ENCODE results near the gene LYPD6B. TPM values are rescaled to one million over a fixed set of nuclear protein-coding genes. Genes with fewer than 3 reads are reported as not detected.

The LYPD6B gene
- total and polyA plus RNA-seq, 2 donors (not counting 3 experiments of a cell fraction or from before 2014, with no cell fraction given) = not detected

DNA sequence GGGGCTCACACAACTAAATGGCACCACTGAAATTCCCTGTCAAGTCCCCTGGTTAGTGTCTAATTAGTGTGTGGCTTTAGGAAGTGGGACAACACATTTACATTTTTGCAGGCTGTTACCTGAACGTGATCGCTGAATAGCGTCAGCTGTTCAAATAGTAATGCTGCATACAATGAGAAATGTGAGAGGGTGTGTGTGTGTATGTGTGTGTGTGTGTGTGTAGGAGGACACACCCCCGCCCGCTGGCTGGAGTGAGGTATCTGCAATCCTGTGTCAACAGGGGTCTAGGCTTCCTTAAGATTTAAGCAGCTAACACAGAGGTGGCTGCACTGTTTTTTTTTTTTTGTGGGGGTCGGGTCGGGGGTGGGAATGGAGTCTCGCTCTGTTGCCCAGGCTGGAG lies 4.8 kb upstream of the LYPD6B start:
- TF ChIP-seq POLR2A (IDR thresholded peaks at IDR 0.05; ENCODE audit: low read depth, low read length) (no peak), GATA2 (IDR thresholded peaks at IDR 0.05; ENCODE audit: insufficient read depth, insufficient read length, low read depth, low read length) (no peak), POLR2AphosphoS5 (IDR thresholded peaks at IDR 0.05; ENCODE audit: insufficient read depth, low read depth, low read length) (no peak), JUN (IDR thresholded peaks at IDR 0.05; ENCODE audit: borderline replicate concordance, insufficient read depth, insufficient read length, low read depth) (no peak), EZH2 (IDR thresholded peaks at IDR 0.05; ENCODE audit: borderline replicate concordance, low read depth, low read length, severe bottlenecking) (no peak), FOS (IDR thresholded peaks at IDR 0.05; ENCODE audit: borderline replicate concordance, insufficient read depth, low read length) (no peak), MYC (IDR thresholded peaks at IDR 0.05; ENCODE audit: low read depth, low read length) (no peak)
- TF ChIP-seq, protein P1, sequence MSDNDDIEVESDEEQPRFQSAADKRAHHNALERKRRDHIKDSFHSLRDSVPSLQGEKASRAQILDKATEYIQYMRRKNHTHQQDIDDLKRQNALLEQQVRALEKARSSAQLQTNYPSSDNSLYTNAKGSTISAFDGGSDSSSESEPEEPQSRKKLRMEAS (IDR thresholded peaks at IDR 0.05; ENCODE audit: insufficient read depth, insufficient read length) = no peak
- TF ChIP-seq, protein P2, sequence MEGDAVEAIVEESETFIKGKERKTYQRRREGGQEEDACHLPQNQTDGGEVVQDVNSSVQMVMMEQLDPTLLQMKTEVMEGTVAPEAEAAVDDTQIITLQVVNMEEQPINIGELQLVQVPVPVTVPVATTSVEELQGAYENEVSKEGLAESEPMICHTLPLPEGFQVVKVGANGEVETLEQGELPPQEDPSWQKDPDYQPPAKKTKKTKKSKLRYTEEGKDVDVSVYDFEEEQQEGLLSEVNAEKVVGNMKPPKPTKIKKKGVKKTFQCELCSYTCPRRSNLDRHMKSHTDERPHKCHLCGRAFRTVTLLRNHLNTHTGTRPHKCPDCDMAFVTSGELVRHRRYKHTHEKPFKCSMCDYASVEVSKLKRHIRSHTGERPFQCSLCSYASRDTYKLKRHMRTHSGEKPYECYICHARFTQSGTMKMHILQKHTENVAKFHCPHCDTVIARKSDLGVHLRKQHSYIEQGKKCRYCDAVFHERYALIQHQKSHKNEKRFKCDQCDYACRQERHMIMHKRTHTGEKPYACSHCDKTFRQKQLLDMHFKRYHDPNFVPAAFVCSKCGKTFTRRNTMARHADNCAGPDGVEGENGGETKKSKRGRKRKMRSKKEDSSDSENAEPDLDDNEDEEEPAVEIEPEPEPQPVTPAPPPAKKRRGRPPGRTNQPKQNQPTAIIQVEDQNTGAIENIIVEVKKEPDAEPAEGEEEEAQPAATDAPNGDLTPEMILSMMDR (IDR thresholded peaks at IDR 0.05; ENCODE audit: extremely low read depth in 1 of 2, insufficient read depth in 1 of 2, low read depth in 1 of 2, low read length in 2 of 2) = no peak
- no peaks in the 10 kb centered on the region for H3K36me3 ChIP-seq (ENCODE audit: control insufficient read depth in 2 of 2, extremely low read depth in 1 of 2, insufficient read depth in 2 of 2, low read length in 2 of 2)
- POLR2A ChIA-PET = no interaction called here
- H3K9me3 ChIP-seq (replicated peaks; ENCODE audit: control insufficient read depth, insufficient read depth, low read length) = no peaks in the 10 kb centered on the region
- no peaks in the 10 kb centered on the region for H3K79me2 ChIP-seq (ENCODE audit: control insufficient read depth, insufficient read depth, low read length)
- peaks cover 12 to 13% of the 10 kb centered on the region in 2 experiments for H3K27me3 ChIP-seq (ENCODE audit: control insufficient read depth in 2 of 2, insufficient read depth in 2 of 2, low read length in 2 of 2)
- H3K9ac ChIP-seq (replicated peaks; ENCODE audit: extremely low read depth, insufficient read depth, low read length) = no peak overlapping the region
- CTCF ChIA-PET = interaction anchor here (0.9 to 9.3 kb wide), 2 partner anchors 17 to 528 kb away, joined by 3 to 58 read pairs; no protein-coding TSS in a partner anchor
- H3K4me2 ChIP-seq (ENCODE audit: insufficient read depth, low read length) = no peak overlapping the region
- H3K9me1 ChIP-seq (replicated peaks; ENCODE audit: control insufficient read depth, extremely low read depth, insufficient read depth, low read length) = no peaks in the 10 kb centered on the region
- H2AFZ ChIP-seq (ENCODE audit: low read depth, low read length) = no peak overlapping the region
- H4K20me1 ChIP-seq (replicated peaks; ENCODE audit: control insufficient read depth, extremely low read depth, insufficient read depth, low read length) = no peaks in the 10 kb centered on the region
- intact Hi-C loops (cut with micrococcal nuclease) = no loop called here
- no peak overlapping the region for H3K4me3 ChIP-seq (replicated peaks in 1 of 3; ENCODE audit: insufficient read depth in 1 of 3, low read depth in 1 of 3, low read length in 3 of 3)
- dilution Hi-C loops (cut with MboI; ENCODE audit: extremely low pct_ligation_motif_present, low sequenced_read_pairs) = no loop called here
- FAIRE-seq (no peak), DNase-seq (ENCODE audit: low read depth, low spot score) (no peak)
- BruUV-seq (replicated peaks) = no TSS peak
- no peak overlapping the region for H3K27ac ChIP-seq (ENCODE audit: insufficient read depth, low read depth, low read length)
- no peaks in the 10 kb centered on the region for H3K4me1 ChIP-seq (ENCODE audit: control insufficient read depth, extremely low read depth, insufficient read depth, low read length)

Data from endothelial cell of umbilical vein (primary cell).